Mononuclear cell (primary cell): ENCODE measurements around the gene SEM1. TPM values are rescaled to one million over a fixed set of nuclear protein-coding genes. Genes with fewer than 3 reads are reported as not detected.
"Not testable (repeated sequence)": the region's sequence is repeated elsewhere in the genome, so short reads cannot be mapped to it uniquely, and the experiment has no call there.

ENCODE experiments used
- H3K27me3 ChIP-seq: 2 replicates; pipeline ENCODE4 v1.6.0; 2011; ENCODE audit warnings: low read length, control low read depth; ENCODE audit not compliant: insufficient read depth
- H3K4me1 ChIP-seq: 2 replicates; pipeline ENCODE4 v1.5.1; 2011; ENCODE audit warnings: mild to moderate bottlenecking, low read length, control low read depth; ENCODE audit not compliant: insufficient read depth
- H3K4me3 ChIP-seq: 2 replicates; pipeline ENCODE4 v1.5.1; 2011; ENCODE audit warnings: mild to moderate bottlenecking, low read length, moderate library complexity
- H3K9me3 ChIP-seq: 2 replicates; pipeline ENCODE4 v1.5.1; 2011; ENCODE audit warnings: low read depth, mild to moderate bottlenecking, control low read depth, low read length
- total RNA-seq: library from RNA; depleted of rRNA; stranded (reverse); fragments of >200 nt; gene quantifications from one replicate; pipeline ENCODE4 v1.2.3, GENCODE V29; 2012

SEM1 gene
- total RNA-seq = 26.0 TPM

- peak within 1 kb of the TSS; percentile 68 for H3K4me3 ChIP-seq
- H3K27me3 ChIP-seq = no peaks in the 10 kb centered on the region
- peaks cover 10% of the 10 kb centered on the region for H3K4me1 ChIP-seq
- H3K9me3 ChIP-seq = no peaks in the 10 kb centered on the region
Measured at GRCh38 chr7:96709381-96710228, at the start of gene SEM1. Gene SEM1, minus strand, starts transcription at chr7:96709846. Its CDS starts 83 bp downstream, at chr7:96709763.

- H3K9me3 ChIP-seq, H3K27me3 ChIP-seq, H3K4me1 ChIP-seq, H3K4me3 ChIP-seq: not testable (repeated sequence)
Measured at GRCh38 chr7:96757880-96758279, 48.2 kb upstream of the SEM1 start.

DNA sequence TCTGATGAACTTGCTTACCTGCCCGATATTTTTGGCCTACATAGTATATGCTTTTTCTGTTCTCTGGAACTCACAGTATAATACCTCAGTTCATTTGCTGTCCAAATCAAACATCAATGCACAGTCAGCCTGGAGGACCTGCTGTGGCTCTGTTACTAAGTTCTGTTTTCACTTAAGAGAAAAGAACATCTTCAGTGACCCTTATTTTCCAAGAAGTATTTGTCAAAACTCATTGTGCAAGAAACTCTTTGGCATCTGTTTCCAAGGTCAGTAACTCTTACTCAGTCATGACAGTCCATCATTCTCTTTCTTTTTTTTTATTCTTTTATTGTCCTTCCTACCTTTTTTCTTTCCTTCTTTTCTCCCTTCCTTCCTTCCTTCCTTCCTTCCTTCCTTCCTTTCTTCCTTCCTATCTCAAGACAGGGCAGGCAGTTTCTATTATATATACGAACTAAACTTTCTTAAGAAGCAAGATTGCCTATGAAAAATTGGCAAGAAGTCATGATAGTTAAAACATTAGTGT lies 37.8 kb upstream of the SEM1 start:
- H3K9me3 ChIP-seq = no peaks in the 10 kb centered on the region
- peaks cover 5% of the 10 kb centered on the region for H3K27me3 ChIP-seq
- no peaks in the 10 kb centered on the region for H3K4me1 ChIP-seq
- H3K4me3 ChIP-seq = no peak overlapping the region

DNA sequence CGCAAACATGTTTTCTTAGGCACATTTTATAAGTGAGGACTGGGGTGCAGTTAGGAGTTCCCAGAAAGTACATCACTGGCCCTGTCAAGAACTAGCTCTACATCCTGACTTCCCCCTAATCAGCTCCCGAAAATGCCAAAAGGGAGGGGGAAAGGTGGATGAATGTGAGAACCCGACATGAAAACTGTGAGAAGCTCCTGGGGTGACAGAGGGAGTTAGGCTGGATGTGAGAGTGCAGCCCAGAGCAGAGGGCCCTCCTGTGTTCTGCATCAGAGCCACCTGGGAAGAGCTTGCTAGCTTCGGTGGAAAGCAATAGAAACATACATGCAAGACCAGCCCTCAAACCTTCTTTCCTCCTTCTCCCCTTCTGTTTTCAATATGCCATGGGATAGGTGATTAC lies 30.5 kb upstream of the SEM1 start:
- Histone ChIP-seq H3K4me3 (no peak overlapping the region), H3K27me3 (peaks cover 2% of the 10 kb centered on the region), H3K4me1 (no peaks in the 10 kb centered on the region), H3K9me3 (no peaks in the 10 kb centered on the region)

GRCh38 chr7:96739609-96740008 lies 30.0 kb upstream of the SEM1 start:
- no peak overlapping the region for H3K4me3 ChIP-seq
- H3K27me3 ChIP-seq = peaks cover 4% of the 10 kb centered on the region
- H3K4me1 ChIP-seq = no peaks in the 10 kb centered on the region
- no peaks in the 10 kb centered on the region for H3K9me3 ChIP-seq

DNA sequence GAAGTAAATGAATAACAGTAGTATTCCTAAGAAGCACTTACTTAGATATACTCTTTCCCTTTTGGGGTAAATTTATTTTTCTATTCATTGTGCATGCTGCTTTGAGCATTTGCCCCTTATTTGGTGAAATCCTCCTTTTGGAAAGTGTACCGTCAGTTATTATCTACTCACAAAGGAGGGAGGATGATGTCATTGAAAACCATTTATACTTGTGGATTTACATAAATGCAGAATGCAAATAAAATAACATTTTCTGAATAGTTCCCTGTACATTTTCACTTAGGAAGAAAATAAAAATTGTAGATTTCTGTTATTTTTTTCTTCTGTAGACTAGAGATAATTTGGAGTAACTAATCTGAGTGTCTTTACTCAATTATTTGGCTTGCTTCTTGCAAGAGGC lies 29.5 kb upstream of the SEM1 start:
- no peak overlapping the region for H3K4me3 ChIP-seq
- peaks cover 6% of the 10 kb centered on the region for H3K27me3 ChIP-seq
- no peaks in the 10 kb centered on the region for H3K9me3 ChIP-seq
- no peaks in the 10 kb centered on the region for H3K4me1 ChIP-seq

- Histone ChIP-seq H3K4me3 (no peak overlapping the region), H3K27me3 (peaks cover 6% of the 10 kb centered on the region), H3K9me3 (no peaks in the 10 kb centered on the region), H3K4me1 (no peaks in the 10 kb centered on the region)
Measured at GRCh38 chr7:96738705-96739104, 29.1 kb upstream of the SEM1 start.

DNA sequence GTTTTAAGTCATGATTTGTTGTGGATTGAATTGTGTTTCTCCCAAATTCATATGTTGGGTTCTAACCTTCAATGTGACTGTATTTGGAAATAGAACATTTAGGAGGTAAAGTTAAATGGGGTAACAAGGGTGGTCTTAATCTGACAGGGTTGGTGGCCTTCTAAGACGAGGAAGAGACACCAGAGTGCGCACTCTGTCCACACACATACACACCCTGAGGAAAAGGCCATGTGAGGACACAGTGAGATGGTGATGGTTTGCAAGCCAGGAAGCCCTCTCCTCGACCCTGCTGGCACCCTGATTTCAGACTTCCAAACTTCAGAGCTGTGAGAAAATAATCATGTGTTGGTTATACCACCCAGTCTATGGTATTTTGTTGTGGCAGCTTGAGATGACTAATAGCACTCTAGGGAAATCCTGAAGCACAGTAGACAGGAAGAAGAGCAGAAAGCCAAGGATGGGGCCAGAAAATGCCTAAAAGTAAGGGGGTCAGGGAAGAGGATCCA lies 28.0 kb upstream of the SEM1 start:
- H3K27me3 ChIP-seq = peaks cover 6% of the 10 kb centered on the region
- H3K4me3 ChIP-seq = no peak overlapping the region
- no peaks in the 10 kb centered on the region for H3K4me1 ChIP-seq
- H3K9me3 ChIP-seq = no peaks in the 10 kb centered on the region

DNA sequence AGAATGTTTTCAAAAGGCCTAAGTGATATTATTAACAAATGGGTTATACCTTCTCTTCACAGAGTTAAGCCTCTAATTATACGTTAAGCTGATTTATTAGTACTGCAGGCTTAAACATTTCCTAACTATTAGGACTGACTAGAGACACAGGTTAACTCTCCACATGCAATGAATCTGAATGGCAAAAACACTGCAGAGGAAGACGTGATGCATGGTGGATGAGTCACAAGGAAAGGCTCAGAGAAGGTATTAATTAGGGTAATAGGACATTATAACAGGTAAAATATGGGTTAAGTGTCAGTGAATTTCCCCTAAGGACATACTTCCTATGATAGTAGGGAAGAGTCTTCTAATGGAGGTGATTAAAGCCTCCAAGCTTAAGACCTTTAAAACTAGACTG lies 24.7 kb upstream of the SEM1 start:
- peaks cover 6% of the 10 kb centered on the region for H3K27me3 ChIP-seq
- H3K9me3 ChIP-seq = no peaks in the 10 kb centered on the region
- no peaks in the 10 kb centered on the region for H3K4me1 ChIP-seq
- no peak overlapping the region for H3K4me3 ChIP-seq

- Histone ChIP-seq H3K9me3 (no peaks in the 10 kb centered on the region), H3K27me3 (peaks cover 3% of the 10 kb centered on the region), H3K4me1 (no peaks in the 10 kb centered on the region), H3K4me3 (no peak overlapping the region)
Measured at GRCh38 chr7:96729820-96730219, 20.2 kb upstream of the SEM1 start.

GRCh38 chr7:96728139-96728538 lies 18.5 kb upstream of the SEM1 start:
- no peaks in the 10 kb centered on the region for H3K4me1 ChIP-seq
- H3K9me3 ChIP-seq = no peaks in the 10 kb centered on the region
- no peak overlapping the region for H3K4me3 ChIP-seq
- no peaks in the 10 kb centered on the region for H3K27me3 ChIP-seq

DNA sequence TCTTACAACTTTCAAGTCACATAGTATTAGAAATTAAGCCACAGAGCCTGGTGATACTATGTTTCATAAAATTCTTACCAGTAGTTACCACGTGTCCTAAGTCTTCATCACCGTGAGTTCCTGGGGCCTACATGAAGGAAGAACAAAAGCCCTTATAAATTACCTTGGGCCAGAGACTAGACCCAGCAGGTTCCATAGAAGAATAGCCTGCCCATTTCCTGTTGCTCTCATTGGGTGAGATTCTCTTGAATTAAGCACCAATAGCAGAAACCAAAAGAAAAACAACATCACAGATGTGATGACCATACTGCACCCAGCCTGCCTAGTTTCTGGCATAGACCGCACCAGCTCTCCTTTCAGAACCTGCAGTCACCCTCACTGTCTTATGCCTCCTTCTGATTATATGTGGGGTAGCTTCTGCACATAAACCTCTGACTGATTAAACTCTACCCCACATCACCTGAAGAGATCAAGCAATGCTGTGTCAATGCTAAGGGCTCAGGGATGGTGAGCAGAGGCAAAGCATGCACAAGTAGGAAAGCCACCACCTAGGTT lies 18.0 kb upstream of the SEM1 start:
- Histone ChIP-seq H3K9me3 (no peaks in the 10 kb centered on the region), H3K27me3 (no peaks in the 10 kb centered on the region), H3K4me1 (no peaks in the 10 kb centered on the region), H3K4me3 (no peak overlapping the region)

- Histone ChIP-seq H3K4me3 (no peak overlapping the region), H3K4me1 (no peaks in the 10 kb centered on the region), H3K27me3 (peaks cover 9% of the 10 kb centered on the region), H3K9me3 (no peaks in the 10 kb centered on the region)
Measured at GRCh38 chr7:96723622-96724021, 14.0 kb upstream of the SEM1 start.

DNA sequence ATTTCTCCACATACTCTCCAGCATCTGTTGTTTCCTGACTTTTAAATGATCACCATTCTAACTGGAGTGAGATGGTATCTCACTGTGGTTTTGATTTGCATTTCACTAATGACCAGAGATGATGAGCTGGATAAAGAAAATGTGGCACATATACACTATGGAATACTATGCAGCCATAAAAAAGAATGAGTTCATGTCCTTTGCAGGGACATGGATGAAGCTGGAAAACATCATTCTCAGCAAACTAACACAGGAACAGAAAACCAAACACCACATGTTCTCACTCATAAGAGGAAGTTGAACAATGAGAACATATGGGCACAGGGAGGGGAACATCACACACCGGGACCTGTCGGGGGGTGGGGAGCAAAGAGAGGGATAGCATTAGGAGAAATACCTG lies 13.3 kb upstream of the SEM1 start:
- H3K27me3 ChIP-seq = peaks cover 15% of the 10 kb centered on the region
- not testable (repeated sequence) for H3K9me3 ChIP-seq, H3K4me3 ChIP-seq, H3K4me1 ChIP-seq

DNA sequence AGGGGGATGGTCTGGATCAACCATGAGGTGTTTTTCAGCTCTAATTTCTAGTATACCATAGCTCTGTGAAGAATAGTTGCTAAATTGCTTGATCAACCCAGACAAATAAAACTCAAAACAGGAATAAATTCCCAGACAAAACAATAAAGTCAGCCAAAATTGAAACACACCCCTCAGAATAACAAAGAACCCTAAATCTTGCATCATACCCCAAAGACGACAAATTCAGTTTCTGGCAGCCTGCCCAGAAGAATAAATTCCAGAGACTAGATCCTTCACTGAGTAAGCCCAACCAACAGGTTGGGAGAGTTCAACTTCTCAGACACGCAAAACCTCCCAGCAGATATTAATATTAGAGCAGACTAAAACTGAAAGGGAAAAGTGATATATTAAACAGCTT lies 11.2 kb upstream of the SEM1 start:
- Histone ChIP-seq H3K4me1 (no peaks in the 10 kb centered on the region), H3K9me3 (no peaks in the 10 kb centered on the region), H3K4me3 (no peak overlapping the region), H3K27me3 (peaks cover 27% of the 10 kb centered on the region)
